H1 (cell line): ENCODE results near the gene RSAD1. TPM values are rescaled to one million over a fixed set of nuclear protein-coding genes. Genes with fewer than 3 reads are reported as not detected.

Source experiments
- CTCF ChIA-PET: fragments of 300-600 bp; sonication (Branson Sonifier 250); formaldehyde crosslinking; loops from one replicate; lab custom pipeline; 2021; ENCODE audit not compliant: partially characterized antibody; lab: Charles Lee
- POLR2A ChIA-PET: fragments of 300-600 bp; sonication (Branson Sonifier 250); formaldehyde crosslinking; loops from one replicate; lab custom pipeline; 2021; ENCODE audit warnings: inconsistent platforms; ENCODE audit not compliant: partially characterized antibody; lab: Charles Lee
- DNase-seq, 2 experiments: peaks; one replicate each; pipeline versions ENCODE4 v3.0.0 to v3.0.0-alpha.2; 2010 to 2022; ENCODE audit warnings: low spot score in 2 of 2, low read depth in 1 of 2, mixed read lengths in 1 of 2
- FAIRE-seq: peaks from 2 replicates; lab custom pipeline; 2011; peaks lifted over from hg19 to GRCh38; lab: Jason Lieb, UNC
- H2AFZ ChIP-seq: 2 replicates; pipeline ENCODE4 v1.8.1; 2012; ENCODE audit warnings: low read length, inconsistent platforms
- H2AK5ac ChIP-seq: 2 replicates; pipeline ENCODE4 v1.6.1; 2013; ENCODE audit warnings: low read depth, low read length
- H2BK120ac ChIP-seq: replicated peaks from 2 replicates; pipeline ENCODE3; 2013; ENCODE audit warnings: low read depth, low read length, inconsistent platforms
- H2BK12ac ChIP-seq: 2 replicates; pipeline ENCODE4 v1.6.1; 2013; ENCODE audit warnings: low read depth, low read length
- H2BK15ac ChIP-seq: 2 replicates; pipeline ENCODE4 v1.6.1; 2013; ENCODE audit warnings: low read length
- H2BK20ac ChIP-seq: 2 replicates; pipeline ENCODE4 v1.6.1; 2013; ENCODE audit warnings: low read length
- H2BK5ac ChIP-seq: 2 replicates; pipeline ENCODE4 v1.6.1; 2013; ENCODE audit warnings: low read depth, low read length
- H3K14ac ChIP-seq: 2 replicates; pipeline ENCODE4 v1.6.1; 2013; ENCODE audit warnings: inconsistent platforms; ENCODE audit not compliant: insufficient read length
- H3K18ac ChIP-seq: 2 replicates; pipeline ENCODE4 v1.6.1; 2013; ENCODE audit warnings: low read length; ENCODE audit errors: extremely low read depth
- H3K23ac ChIP-seq: 2 replicates; pipeline ENCODE4 v1.6.1; 2013; ENCODE audit warnings: inconsistent platforms; ENCODE audit not compliant: insufficient read length
- H3K23me2 ChIP-seq: 2 replicates; pipeline ENCODE4 v1.6.1; 2013; ENCODE audit warnings: low read depth, low read length
- H3K27ac ChIP-seq: 2 replicates; pipeline ENCODE4 v1.6.1; 2011; ENCODE audit warnings: low read depth, low read length, inconsistent platforms
- H3K27me3 ChIP-seq, 4 experiments: replicated peaks in 1 of 4; 1 replicate in 1 of 4; 2 replicates in 3 of 4; pipeline versions ENCODE4 v1.6.1 to v1.8.1; 2011 to 2013; ENCODE audit warnings: low read length in 3 of 4, mild to moderate bottlenecking in 3 of 4, inconsistent platforms in 2 of 4, mixed read lengths in 2 of 4, moderate library complexity in 1 of 4; ENCODE audit not compliant: control insufficient read depth in 3 of 4, insufficient read depth in 3 of 4; ENCODE audit errors: extremely low read depth in 1 of 4
- H3K36me3 ChIP-seq, 4 experiments: 2 replicates each; pipeline versions ENCODE4 v1.6.1 to v1.8.1; 2011 to 2013; ENCODE audit warnings: mild to moderate bottlenecking in 4 of 4, low read length in 3 of 4, moderate library complexity in 2 of 4, control low read depth in 1 of 4, inconsistent platforms in 1 of 4; ENCODE audit not compliant: insufficient read depth in 4 of 4, control insufficient read depth in 2 of 4
- H3K4ac ChIP-seq: replicated peaks from 2 replicates; pipeline ENCODE3; 2013; ENCODE audit warnings: low read length, low read depth, mixed read lengths, inconsistent platforms; ENCODE audit not compliant: insufficient read length
- H3K4me1 ChIP-seq, 4 experiments: replicated peaks in 1 of 4; 1 replicate in 1 of 4; 2 replicates in 3 of 4; pipeline versions ENCODE4 v1.6.1 to v1.8.1; 2011 to 2013; ENCODE audit warnings: low read length in 3 of 4, inconsistent platforms in 2 of 4, mixed read lengths in 1 of 4; ENCODE audit not compliant: insufficient read depth in 4 of 4, control insufficient read depth in 3 of 4
- H3K4me2 ChIP-seq, 2 experiments: 2 replicates each; pipeline versions ENCODE4 v1.6.1 to v1.8.1; 2011 to 2013; ENCODE audit warnings: low read depth in 2 of 2, low read length in 2 of 2, control low read depth in 1 of 2, inconsistent platforms in 1 of 2, mild to moderate bottlenecking in 1 of 2; ENCODE audit not compliant: insufficient read depth in 1 of 2
- H3K4me3 ChIP-seq, 4 experiments: fragments of 200-600, 300-600 bp in 1 of 4; sonication (generic), shearing (Covaris generic), sonication (Bioruptor Twin) in 1 of 4; 2 replicates each; pipeline versions ENCODE4 v1.5.1 to v1.8.1; 2011 to 2016; ENCODE audit warnings: low read length in 4 of 4, low read depth in 3 of 4, control low read depth in 2 of 4, inconsistent platforms in 2 of 4, mild to moderate bottlenecking in 2 of 4, mixed read lengths in 1 of 4, moderate library complexity in 1 of 4; ENCODE audit not compliant: insufficient read depth in 2 of 4; ENCODE audit errors: extremely low read depth in 1 of 4
- H3K56ac ChIP-seq: replicated peaks from 2 replicates; pipeline ENCODE3; 2013; ENCODE audit warnings: low read depth, mild to moderate bottlenecking, mixed read lengths, low read length, inconsistent platforms; ENCODE audit not compliant: insufficient read length
- H3K79me1 ChIP-seq: 2 replicates; pipeline ENCODE4 v1.6.1; 2013; ENCODE audit warnings: low read depth, low read length, control low read depth
- H3K79me2 ChIP-seq, 2 experiments: 2 replicates each; pipeline versions ENCODE4 v1.6.1 to v1.8.1; 2012 to 2013; ENCODE audit warnings: low read length in 2 of 2, mild to moderate bottlenecking in 2 of 2, inconsistent platforms in 1 of 2; ENCODE audit not compliant: insufficient read depth in 2 of 2, control insufficient read depth in 1 of 2
- H3K9ac ChIP-seq, 4 experiments: replicated peaks in 1 of 4; 1 replicate in 1 of 4; 2 replicates in 3 of 4; pipeline versions ENCODE4 v1.6.1 to v1.8.1; 2011 to 2013; ENCODE audit warnings: low read depth in 3 of 4, low read length in 3 of 4, control low read depth in 2 of 4, mild to moderate bottlenecking in 2 of 4, moderate library complexity in 2 of 4, inconsistent platforms in 1 of 4; ENCODE audit errors: extremely low read depth in 1 of 4
- H3K9me3 ChIP-seq, 2 experiments: 2 replicates each; pipeline versions ENCODE4 v1.6.1 to v1.8.1; 2012 to 2013; ENCODE audit warnings: mild to moderate bottlenecking in 2 of 2, moderate library complexity in 2 of 2, control low read depth in 1 of 2, inconsistent platforms in 1 of 2, low read depth in 1 of 2, low read length in 1 of 2, mixed read lengths in 1 of 2; ENCODE audit not compliant: insufficient read depth in 2 of 2
- H4K20me1 ChIP-seq, 2 experiments: replicated peaks in 1 of 2; 2 replicates each; pipeline versions ENCODE3 to v1.8.1; 2011 to 2013; ENCODE audit warnings: inconsistent platforms in 2 of 2, low read length in 2 of 2, mild to moderate bottlenecking in 1 of 2; ENCODE audit not compliant: insufficient read depth in 2 of 2, control insufficient read depth in 1 of 2
- H4K5ac ChIP-seq: 2 replicates; pipeline ENCODE4 v1.6.1; 2013; ENCODE audit warnings: low read length, low read depth, mixed read lengths, inconsistent platforms; ENCODE audit not compliant: insufficient read length
- H4K8ac ChIP-seq: 2 replicates; pipeline ENCODE4 v1.8.0; 2013; ENCODE audit warnings: mild to moderate bottlenecking, moderate library complexity, low read length, inconsistent platforms; ENCODE audit not compliant: insufficient read depth; ENCODE audit errors: extremely low read depth
- H4K91ac ChIP-seq: replicated peaks from 2 replicates; pipeline ENCODE3; 2013; ENCODE audit warnings: low read length, mixed read lengths, inconsistent platforms; ENCODE audit not compliant: insufficient read length
- SIRT6 ChIP-seq: IDR thresholded peaks from one replicate; pipeline ENCODE4 v1.7.1; 2012; ENCODE audit warnings: low read length, inconsistent platforms
- WGBS, 2 experiments: shearing (Covaris generic) in 1 of 2; methylation state at CpG; one replicate each; pipeline versions ENCODE4 v1.1.6 to v1.1.7; 2013 to 2015; ENCODE audit warnings: low lambda C conversion rate in 2 of 2, mixed read lengths in 2 of 2, inconsistent platforms in 1 of 2, low coverage in 1 of 2, missing lambda C conversion rate in 1 of 2; ENCODE audit not compliant: insufficient replicate concordance in 2 of 2, insufficient coverage in 1 of 2, insufficient read length in 1 of 2; ENCODE audit errors: extremely low coverage in 1 of 2, missing lambda C conversion rate in 1 of 2; 5-methylcytosine and 5-hydroxymethylcytosine counted together
- polyA plus RNA-seq, 7 experiments: library from polyadenylated mRNA; depleted of rRNA in 3 of 7; stranded (reverse) in 5 of 7; unstranded in 2 of 7; fragments of >200 nt in 5 of 7; fragments of 200-250 nt in 2 of 7; gene quantifications; 1 replicate in 5 of 7; 2 replicates in 1 of 7; 4 replicates in 1 of 7; pipeline versions ENCODE4 v1.2.1 to v1.2.3, GENCODE V29; 2011 to 2013; ENCODE audit warnings: missing spikeins in 2 of 7, mixed read lengths in 2 of 7
- total RNA-seq: library from RNA; stranded (reverse); fragmentation: NEBNext Ultra II Directional; extraction: Animal tissue kit (Norgen Biotek cat#: 25700); gene quantifications from 2 replicates; pipeline ENCODE4 v1.2.1, GENCODE V29; 2021

RSAD1 gene
- total and polyA plus RNA-seq, 2 of the 8 experiments (the other 6 are each of a cell fraction or from before 2014, with no cell fraction given), result 17.9 to 33.5 TPM

GRCh38 chr17:50459756-50460155 lies 18.9 kb upstream of the RSAD1 start:
- ChIA-PET CTCF (interaction anchor here (0.7 to 4.1 kb wide), 2 partner anchors 13 to 63 kb away, joined by 3 to 22 read pairs; partner anchors contain the start of gene LRRC59), POLR2A (interaction anchor here (0.9 kb wide), 1 partner anchor 8 kb away, joined by 3 read pairs; no protein-coding TSS in a partner anchor)
- Histone ChIP-seq H4K5ac (no peak overlapping the region), H3K27me3 (no peaks in the 10 kb centered on the region), H2AFZ (no peak overlapping the region), H3K4me3 (no peak overlapping the region), H2BK120ac (no peak overlapping the region), H3K4ac (no peak overlapping the region), H4K91ac (no peak overlapping the region), H2BK12ac (no peak overlapping the region), H3K23me2 (no peaks in the 10 kb centered on the region), H3K9me3 (no peaks in the 10 kb centered on the region), H4K20me1 (peaks cover 0 to 3% of the 10 kb centered on the region in 2 experiments), H3K18ac (no peak overlapping the region), H3K9ac (no peak overlapping the region), H4K8ac (no peak overlapping the region), H3K4me2 (no peak overlapping the region), H3K79me2 (no peaks in the 10 kb centered on the region), H2BK15ac (no peak overlapping the region), H3K4me1 (no peaks in the 10 kb centered on the region), H2BK20ac (no peak overlapping the region), H2AK5ac (no peak overlapping the region), H3K23ac (no peak overlapping the region), H3K79me1 (no peaks in the 10 kb centered on the region), H3K27ac (no peak overlapping the region), H3K36me3 (no peaks in the 10 kb centered on the region; a peak in 1 of 8 replicates), H3K14ac (no peak overlapping the region), H2BK5ac (no peak overlapping the region), H3K56ac (no peak overlapping the region)
- DNase-seq (no peak), FAIRE-seq (no peak)
- TF ChIP-seq SIRT6, result no peak
- WGBS, 2 experiments, result 81% methylated on average over 4 of the region's 4 CpGs; no CpG with 5 or more reads in 1 of the 2 experiments
